Fibroblast of upper back skin (primary cell): ENCODE measurements around the gene HIKESHI.

Source experiments
- DNase-seq: peaks from one replicate; pipeline ENCODE4 v3.0.0-alpha.2; 2013

The HIKESHI gene

GRCh38 chr11:86380295-86381059 lies 78.4 kb downstream of the HIKESHI start:
- DNase-seq = no peak

GRCh38 chr11:86383041-86383955 lies 81.3 kb downstream of the HIKESHI start:
- DNase-seq = peak; percentile 77

GRCh38 chr11:86386283-86386682 lies 84.2 kb downstream of the HIKESHI start:
- no peak for DNase-seq

GRCh38 chr11:86386746-86387145 lies 84.7 kb downstream of the HIKESHI start:
- peak; percentile 46 for DNase-seq

GRCh38 chr11:86388198-86388597 lies 86.2 kb downstream of the HIKESHI start:
- DNase-seq = no peak

GRCh38 chr11:86390487-86390886 lies 88.4 kb downstream of the HIKESHI start:
- DNase-seq = no peak

- DNase-seq = peak; percentile 20
These were observed 93.1 kb downstream of the HIKESHI start for GRCh38 chr11:86395061-86395551.
